ENCODE results near the gene PI4K2A.

The PI4K2A gene

DNA sequence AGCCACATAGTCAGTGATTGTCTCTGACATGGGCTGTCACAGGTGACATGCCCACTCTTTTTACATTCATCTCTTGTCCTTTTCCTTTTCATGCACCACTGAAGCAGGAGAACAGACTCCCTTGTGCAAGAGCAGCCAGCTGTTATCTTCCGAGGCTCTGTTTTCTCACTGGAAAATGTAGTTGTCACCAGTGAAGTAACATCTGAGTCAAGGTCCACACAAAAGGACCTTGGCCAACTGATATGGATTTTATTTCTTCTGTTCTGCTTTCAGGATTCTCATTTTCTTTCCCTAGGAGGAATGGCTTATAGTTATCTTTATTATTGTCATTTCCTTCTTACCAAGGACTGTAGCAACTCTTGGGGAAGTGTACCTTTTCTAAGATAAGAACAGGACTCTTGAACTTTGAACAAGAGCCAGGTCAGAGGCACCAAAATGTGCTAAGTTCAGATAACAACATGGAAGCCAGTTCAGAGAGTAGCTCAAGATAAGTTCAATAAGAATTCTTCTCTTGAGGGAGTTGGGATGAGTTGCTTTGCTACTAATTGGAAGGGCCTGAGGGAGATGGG is 23.9 kb downstream of the PI4K2A start:
- TF ChIP-seq CTCF (conservative IDR thresholded peaks at IDR 0.05; ENCODE audit: low read depth): no peak
- ChIA-PET POLR2A (ENCODE audit: low non-redundant PET) (no interaction called here), CTCF (no interaction called here)
- no peak overlapping the region for H3K27ac ChIP-seq
- DNase-seq (ENCODE audit: low spot score): no peak

DNA sequence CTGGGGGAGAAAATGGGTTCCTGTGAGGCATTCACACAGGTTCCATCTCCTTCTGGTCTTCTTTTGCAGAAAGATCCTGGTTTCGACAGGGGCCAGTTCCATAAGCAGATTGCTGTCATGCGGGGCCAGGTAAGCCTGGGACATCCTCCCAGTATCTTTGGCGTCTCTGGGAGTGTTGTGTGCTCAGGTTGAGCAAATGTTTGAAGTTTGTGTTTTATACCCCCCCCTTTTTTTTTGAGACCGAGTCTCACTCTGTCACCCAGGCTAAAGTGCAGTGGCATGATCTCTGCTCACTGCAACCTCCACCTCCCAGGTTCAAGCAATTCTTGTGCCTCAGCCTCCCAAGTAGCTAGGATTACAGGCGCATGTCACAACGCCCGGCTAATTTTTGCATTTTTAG is 26.5 kb downstream of the PI4K2A start:
- no peak for DNase-seq (ENCODE audit: low spot score)
- TF ChIP-seq CTCF (conservative IDR thresholded peaks at IDR 0.05; ENCODE audit: low read depth): no peak
- H3K27ac ChIP-seq: no peak overlapping the region
- CTCF ChIA-PET: interaction anchor here (1.2 kb wide), 1 partner anchor 95 kb away, joined by 3 read pairs; no protein-coding TSS in a partner anchor
- POLR2A ChIA-PET (ENCODE audit: low non-redundant PET): no interaction called here

GRCh38 chr10:97667463-97667862 is 27.0 kb downstream of the PI4K2A start:
- POLR2A ChIA-PET (ENCODE audit: low non-redundant PET): no interaction called here

DNA sequence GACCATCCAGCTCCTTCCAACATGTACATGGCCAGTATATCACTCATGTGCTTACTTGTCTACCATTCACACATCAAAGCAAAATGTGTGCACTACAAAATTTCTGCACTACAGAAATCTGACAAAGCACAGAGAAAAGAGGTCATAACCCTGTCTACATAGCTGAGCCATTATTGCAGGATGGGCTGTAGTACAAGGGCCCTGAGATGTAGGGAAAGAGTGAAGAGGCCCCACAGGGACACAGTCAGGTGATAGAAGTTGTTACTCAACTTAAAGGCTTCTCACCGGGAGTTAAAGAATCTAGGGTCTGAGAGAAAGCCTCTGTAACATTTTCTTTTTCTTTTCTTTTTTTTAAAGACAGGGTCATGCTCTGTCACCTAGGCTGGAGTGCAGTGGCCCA is 29.1 kb downstream of the PI4K2A start:
- no peak for TF ChIP-seq CTCF (conservative IDR thresholded peaks at IDR 0.05; ENCODE audit: low read depth)
- DNase-seq (ENCODE audit: low spot score): no peak
- H3K27ac ChIP-seq: no peak overlapping the region
- ChIA-PET CTCF (interaction anchor here (0.6 to 1.4 kb wide), 3 partner anchors 12 to 95 kb away, joined by 3 to 4 read pairs (median 3); no protein-coding TSS in a partner anchor), POLR2A (ENCODE audit: low non-redundant PET) (no interaction called here)

More at GRCh38 chr10:97667463-97667862, 27.0 kb downstream of the PI4K2A start:
- TF ChIP-seq CTCF (conservative IDR thresholded peaks at IDR 0.05; ENCODE audit: low read depth): no peak
- CTCF ChIA-PET: interaction anchor here (1.2 kb wide), 1 partner anchor 96 kb away, joined by 3 read pairs; no protein-coding TSS in a partner anchor
- no peak for DNase-seq (ENCODE audit: low spot score)
- no peak overlapping the region for H3K27ac ChIP-seq

DNA sequence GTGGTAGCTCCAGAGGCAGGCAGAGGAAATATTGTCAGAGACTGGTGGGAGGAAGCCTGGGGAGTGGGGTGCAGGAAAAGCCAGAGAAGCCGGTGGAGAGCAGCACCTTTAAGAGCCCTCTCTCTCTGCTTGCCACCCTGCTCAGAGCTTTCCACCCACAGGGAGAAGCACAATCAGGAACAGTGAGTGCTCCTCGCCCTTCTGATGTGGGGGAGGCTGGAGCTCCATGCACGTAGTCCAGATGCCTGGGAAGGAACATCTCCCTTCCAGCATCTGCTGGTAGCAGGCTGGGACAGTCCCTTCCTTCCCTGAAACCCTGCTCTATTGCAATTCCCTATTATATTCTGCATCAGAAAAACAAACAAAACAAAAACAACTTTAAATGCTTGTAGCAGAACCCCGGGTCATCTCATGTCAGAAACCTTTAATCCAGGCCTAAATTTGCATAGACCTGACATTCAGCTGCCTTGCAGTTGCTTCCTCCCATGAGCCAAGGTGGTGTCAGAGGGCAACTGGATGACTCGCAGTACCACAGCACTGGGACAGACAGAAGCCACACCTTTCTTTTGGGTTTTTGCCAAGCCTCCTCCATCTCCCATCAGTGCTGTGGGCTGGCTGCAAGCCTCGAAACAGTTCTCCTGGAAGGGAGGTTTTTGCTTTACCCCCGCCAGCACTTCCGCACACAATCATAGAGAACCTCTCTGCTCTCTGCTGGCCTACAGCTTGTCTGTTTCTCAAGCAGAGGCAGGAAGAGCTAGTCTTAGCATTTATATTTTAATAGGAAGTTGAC is 33.5 kb downstream of the PI4K2A start:
- peak overlapping the region; percentile 65 for H3K27ac ChIP-seq
- ChIA-PET CTCF (no interaction called here), POLR2A (ENCODE audit: low non-redundant PET) (interaction anchor here (0.7 kb wide), 1 partner anchor 13 kb away, joined by 3 read pairs; the partner anchor contains the start of gene AVPI1)
- TF ChIP-seq CTCF (conservative IDR thresholded peaks at IDR 0.05; ENCODE audit: low read depth): no peak
- DNase-seq (ENCODE audit: low spot score): no peak

GRCh38 chr10:97675222-97675621 is 34.8 kb downstream of the PI4K2A start:
- TF ChIP-seq CTCF (conservative IDR thresholded peaks at IDR 0.05; ENCODE audit: low read depth): no peak
- ChIA-PET POLR2A (ENCODE audit: low non-redundant PET) (no interaction called here), CTCF (interaction anchor here (3.1 kb wide), 1 partner anchor 34 kb away, joined by 16 read pairs; no protein-coding TSS in a partner anchor)

More at GRCh38 chr10:97675222-97675621, 34.8 kb downstream of the PI4K2A start:
- DNase-seq (ENCODE audit: low spot score): no peak
- H3K27ac ChIP-seq: peak overlapping the region; percentile 65

Data from RWPE1 (cell line).